IMR-90 (cell line): ENCODE measurements around the gene DPF3.

Experiments used
- MXI1 ChIP-seq: IDR thresholded peaks from 2 replicates; pipeline ENCODE4 v1.6.1; 2012; ENCODE audit warnings: low read depth, mild to moderate bottlenecking, low read length, moderate library complexity, borderline replicate concordance
- POLR2A ChIP-seq: IDR thresholded peaks from 2 replicates; pipeline ENCODE4 v1.6.1; 2012; ENCODE audit warnings: mild to moderate bottlenecking, low read depth, low read length
- RFX5 ChIP-seq: IDR thresholded peaks from 2 replicates; pipeline ENCODE4 v1.8.0; 2012; ENCODE audit warnings: low read depth, mild to moderate bottlenecking, low read length, moderate library complexity
- TF ChIP-seq, protein P1 (sequence below): conservative IDR thresholded peaks from 2 replicates; pipeline ENCODE4 v1.5.1; 2012; ENCODE audit warnings: mild to moderate bottlenecking, low read depth, low read length, improper control_type of control experiment

DNA sequence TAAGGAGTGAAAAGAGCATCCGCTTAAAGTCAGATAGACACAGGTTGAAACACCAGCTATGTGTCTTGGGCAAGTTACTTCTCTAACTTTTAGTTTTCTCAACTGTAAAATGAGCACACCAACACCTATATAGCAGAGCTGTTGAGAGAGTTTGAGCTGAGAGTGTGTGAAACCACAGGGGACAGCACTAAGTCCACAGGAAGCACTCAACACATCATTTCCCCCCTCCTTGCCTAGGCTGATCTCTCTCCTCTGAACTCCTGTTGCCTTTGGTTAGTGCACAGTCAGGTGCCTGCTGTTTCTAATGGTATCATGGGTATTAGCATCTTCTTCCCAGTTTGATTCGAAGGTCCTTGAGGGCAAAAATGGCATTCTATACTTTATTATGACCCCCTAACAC, 176.7 kb downstream of the DPF3 start:
- TF ChIP-seq, protein P1, sequence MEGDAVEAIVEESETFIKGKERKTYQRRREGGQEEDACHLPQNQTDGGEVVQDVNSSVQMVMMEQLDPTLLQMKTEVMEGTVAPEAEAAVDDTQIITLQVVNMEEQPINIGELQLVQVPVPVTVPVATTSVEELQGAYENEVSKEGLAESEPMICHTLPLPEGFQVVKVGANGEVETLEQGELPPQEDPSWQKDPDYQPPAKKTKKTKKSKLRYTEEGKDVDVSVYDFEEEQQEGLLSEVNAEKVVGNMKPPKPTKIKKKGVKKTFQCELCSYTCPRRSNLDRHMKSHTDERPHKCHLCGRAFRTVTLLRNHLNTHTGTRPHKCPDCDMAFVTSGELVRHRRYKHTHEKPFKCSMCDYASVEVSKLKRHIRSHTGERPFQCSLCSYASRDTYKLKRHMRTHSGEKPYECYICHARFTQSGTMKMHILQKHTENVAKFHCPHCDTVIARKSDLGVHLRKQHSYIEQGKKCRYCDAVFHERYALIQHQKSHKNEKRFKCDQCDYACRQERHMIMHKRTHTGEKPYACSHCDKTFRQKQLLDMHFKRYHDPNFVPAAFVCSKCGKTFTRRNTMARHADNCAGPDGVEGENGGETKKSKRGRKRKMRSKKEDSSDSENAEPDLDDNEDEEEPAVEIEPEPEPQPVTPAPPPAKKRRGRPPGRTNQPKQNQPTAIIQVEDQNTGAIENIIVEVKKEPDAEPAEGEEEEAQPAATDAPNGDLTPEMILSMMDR, result no peak
- TF ChIP-seq RFX5 (no peak), POLR2A (no peak), MXI1 (no peak)
